Mesenteric fat pad (tissue), 1 donor: Measurements from ENCODE around the gene RBM10. TPM values are rescaled to one million over a fixed set of nuclear protein-coding genes. Genes with fewer than 3 reads are reported as not detected.
A peak's percentile ranks its signal among the peaks of the same experiment; 100 is the strongest.

ENCODE experiments used
- DNase-seq: peaks from one replicate; pipeline ENCODE4 v3.0.0-alpha.2; 2020; ENCODE audit warnings: low spot score
- total RNA-seq: library from RNA; stranded (reverse); fragmentation: NEBNext Ultra II Directional; extraction: Animal tissue kit (Norgen Biotek cat#: 25700); gene quantifications from one replicate; pipeline ENCODE4 v1.2.1, GENCODE V29; 2021
- donor health status: DM: yes; HTN: yes; CAD: no.

The RBM10 gene
- total RNA-seq, 1 donor from 2014 or later = 23.6 TPM

- DNase-seq = peak; percentile 57
Measured at GRCh38 chrX:47217121-47217851, 72.3 kb downstream of the RBM10 start.

DNA sequence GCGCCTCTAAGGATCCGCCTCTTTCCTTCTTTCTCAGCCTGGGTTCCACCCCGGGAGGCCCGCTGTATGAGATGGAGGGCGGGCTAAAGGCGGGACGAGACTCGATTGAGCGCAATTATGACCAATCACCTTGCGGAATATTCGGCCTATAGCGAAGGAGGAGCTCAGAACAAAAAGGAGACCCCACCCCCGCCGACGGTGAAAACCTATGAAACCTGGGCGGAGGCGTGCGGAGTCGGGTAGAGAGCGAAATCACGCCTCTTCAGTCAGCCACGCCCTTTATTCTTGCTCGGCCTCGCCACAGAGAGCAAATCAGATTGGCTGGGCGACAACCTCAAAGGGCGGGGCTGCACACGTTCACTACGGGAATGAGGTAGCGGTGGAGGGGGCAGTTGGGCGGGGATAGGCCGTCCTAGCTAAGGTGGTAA is 72.8 kb downstream of the RBM10 start:
- peak; percentile 97 for DNase-seq

- peak; percentile 93 for DNase-seq
Measured at GRCh38 chrX:47218280-47218919, 73.4 kb downstream of the RBM10 start, which contains the start of gene CDK16. Gene CDK16 (plus strand): TSS chrX:47218681. CDS start chrX:47223558, 4,877 bp downstream.

- peak; percentile 91 for DNase-seq
Measured at GRCh38 chrX:47218920-47219815, 74.1 kb downstream of the RBM10 start.

GRCh38 chrX:47221756-47222155 is 76.7 kb downstream of the RBM10 start:
- peak; percentile 28 for DNase-seq

DNA sequence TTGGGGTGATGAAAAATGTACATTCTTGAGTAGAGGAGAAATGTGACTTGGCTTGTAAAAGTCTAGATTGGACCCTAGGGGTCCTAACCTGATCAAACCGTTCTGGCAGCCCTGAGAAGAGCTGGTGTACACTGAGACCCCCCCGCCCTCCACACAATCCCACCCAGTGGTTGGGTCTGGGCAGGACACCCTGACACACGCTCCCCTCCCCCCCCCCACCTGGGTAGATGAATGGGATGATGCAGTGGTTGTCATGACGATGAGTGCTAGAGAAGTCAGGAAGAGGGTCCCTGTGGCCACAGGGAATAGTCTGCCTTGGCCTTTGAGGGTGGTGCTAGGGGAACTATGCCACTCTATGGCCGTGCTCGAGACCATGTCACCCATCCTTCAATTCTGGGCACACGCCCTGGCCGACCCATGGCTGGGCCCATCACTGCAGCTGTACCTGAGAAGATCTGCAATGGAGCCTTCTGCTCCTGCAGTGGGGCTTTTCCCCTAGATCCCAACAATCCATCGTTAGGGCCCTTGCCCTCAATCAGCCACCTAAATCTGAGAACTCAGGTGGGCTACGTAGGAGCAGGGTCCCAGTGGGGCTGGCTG is 77.8 kb downstream of the RBM10 start:
- DNase-seq = peak; percentile 82

GRCh38 chrX:47223476-47224250 is 78.6 kb downstream of the RBM10 start:
- DNase-seq = peak; percentile 84

DNA sequence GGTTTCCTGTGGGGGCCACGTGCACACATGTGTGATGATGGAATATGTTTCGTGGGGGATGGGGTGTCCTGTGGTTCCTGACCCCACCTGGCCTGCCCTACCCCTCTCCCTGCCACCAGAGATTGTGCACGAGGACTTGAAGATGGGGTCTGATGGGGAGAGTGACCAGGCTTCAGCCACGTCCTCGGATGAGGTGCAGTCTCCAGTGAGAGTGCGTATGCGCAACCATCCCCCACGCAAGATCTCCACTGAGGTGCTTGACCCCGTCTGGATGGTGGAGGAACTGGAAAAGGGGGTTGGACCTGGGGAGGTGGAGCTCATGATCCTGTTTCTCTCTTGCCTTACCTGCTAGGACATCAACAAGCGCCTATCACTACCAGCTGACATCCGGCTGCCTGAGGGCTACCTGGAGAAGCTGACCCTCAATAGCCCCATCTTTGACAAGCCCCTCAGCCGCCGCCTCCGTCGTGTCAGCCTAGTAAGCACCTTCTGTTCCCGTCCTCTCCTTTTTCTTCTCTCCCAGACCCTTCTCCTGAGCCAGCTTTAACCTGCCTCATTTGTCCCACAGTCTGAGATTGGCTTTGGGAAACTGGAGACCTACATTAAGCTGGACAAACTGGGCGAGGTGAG is 79.4 kb downstream of the RBM10 start:
- peak; percentile 68 for DNase-seq

GRCh38 chrX:47224896-47225290 is 79.9 kb downstream of the RBM10 start:
- DNase-seq = peak; percentile 53

GRCh38 chrX:47226071-47226470 is 81.0 kb downstream of the RBM10 start:
- DNase-seq = peak; percentile 82

- DNase-seq = peak; percentile 81
Measured at GRCh38 chrX:47226531-47227333, 81.7 kb downstream of the RBM10 start.

- DNase-seq = no peak
Measured at GRCh38 chrX:47227334-47227583, 82.2 kb downstream of the RBM10 start.

- DNase-seq = peak; percentile 88
Measured at GRCh38 chrX:47228550-47229270, 83.7 kb downstream of the RBM10 start.

GRCh38 chrX:47229427-47229826 is 84.4 kb downstream of the RBM10 start:
- DNase-seq = peak; percentile 39

DNA sequence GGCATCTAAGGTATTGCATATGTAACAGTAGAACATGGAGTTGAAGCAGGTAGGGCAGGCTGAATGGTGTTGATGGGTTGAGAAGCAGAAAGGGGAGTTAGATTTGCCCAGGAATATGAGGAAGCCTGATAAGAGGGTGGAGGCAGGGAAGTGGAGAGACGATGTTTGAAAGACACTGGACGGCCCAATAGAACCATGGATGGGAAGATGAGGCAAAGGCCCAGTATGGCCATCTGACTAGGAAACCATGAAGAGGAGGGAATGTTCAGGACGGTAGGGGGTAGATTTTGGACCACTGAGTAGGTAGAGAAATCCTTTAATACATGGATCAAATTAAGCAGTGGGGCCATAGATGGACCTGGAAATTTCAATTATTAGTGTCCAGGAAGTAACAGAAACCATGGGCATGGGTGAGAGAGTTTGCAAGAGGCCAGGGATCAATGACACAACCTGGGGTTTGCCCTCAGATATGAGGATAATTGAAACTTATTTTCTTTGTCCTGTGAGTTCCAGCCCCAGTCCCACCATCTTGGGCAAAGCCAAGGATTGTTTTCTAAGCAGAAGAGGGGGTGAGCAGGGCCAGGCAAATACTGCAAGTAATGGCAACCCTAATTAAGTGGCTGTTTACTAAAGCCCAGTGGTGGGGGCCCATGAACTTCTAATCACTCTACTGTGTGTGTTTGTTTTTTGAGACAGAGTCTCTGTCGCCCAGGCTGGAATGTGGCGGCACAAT is 85.3 kb downstream of the RBM10 start:
- peak; percentile 22 for DNase-seq

GRCh38 chrX:47231167-47231566 is 86.1 kb downstream of the RBM10 start:
- peak; percentile 26 for DNase-seq

DNA sequence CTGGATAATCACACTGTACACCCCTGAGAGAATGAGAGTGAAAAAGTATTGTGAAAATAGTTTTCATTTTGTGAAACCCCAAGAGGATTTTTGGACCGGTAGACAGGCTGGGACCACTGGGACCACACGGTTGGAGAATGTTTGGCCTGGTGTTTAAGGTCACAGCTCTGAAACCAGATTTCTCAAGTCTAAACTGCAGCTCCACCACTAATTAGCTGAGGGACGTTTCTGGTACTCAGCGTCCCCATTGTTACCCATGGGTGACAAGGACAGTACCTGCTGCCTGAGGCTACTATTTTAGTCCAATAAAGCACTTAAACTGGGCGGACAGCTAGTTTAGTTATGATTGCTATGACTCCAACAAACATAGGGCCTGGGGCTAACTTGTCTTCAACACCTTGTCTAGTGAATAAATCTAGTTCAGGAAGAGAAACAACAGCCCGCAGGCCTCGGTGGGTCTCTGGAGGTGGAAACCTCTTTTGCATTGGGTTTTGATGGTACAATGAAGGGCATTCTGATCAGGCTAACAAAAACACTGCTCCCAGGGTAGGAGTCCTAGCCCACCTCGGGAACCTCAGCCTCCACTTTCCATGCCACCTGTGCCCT is 87.3 kb downstream of the RBM10 start:
- peak; percentile 16 for DNase-seq
